A673 (cell line): Measurements from ENCODE around the gene ACHE. TPM values are rescaled to one million over a fixed set of nuclear protein-coding genes. Genes with fewer than 3 reads are reported as not detected.
"Not testable (repeated sequence)": the region's sequence is repeated elsewhere in the genome, so short reads cannot be mapped to it uniquely, and the experiment has no call there.

Experiments used
- BruUV-seq: library from RNA; stranded (reverse); fragments of 400-500 nt; replicated peaks from 2 replicates; lab custom pipeline; 2021; lab: Mats Ljungman, UMichigan
- CTCF ChIA-PET: fragments of 300-600 bp; sonication (Branson Sonifier 250); formaldehyde crosslinking; loops from one replicate; lab custom pipeline; 2022; ENCODE audit warnings: antibody characterized with exemption; lab: Charles Lee
- POLR2A ChIA-PET: fragments of 300-600 bp; sonication (Branson Sonifier 250); formaldehyde crosslinking; loops from one replicate; lab custom pipeline; 2022; ENCODE audit warnings: antibody characterized with exemption; ENCODE audit not compliant: low non-redundant PET; lab: Charles Lee
- DNase-seq: peaks from one replicate; pipeline ENCODE4 v3.0.0-alpha.2; 2015; ENCODE audit warnings: low spot score
- H3K27ac ChIP-seq: fragments of 200-600 bp; sonication (generic); 2 replicates; pipeline ENCODE4 v1.5.1; 2016; ENCODE audit warnings: mixed run types, low read depth, mild to moderate bottlenecking, mixed read lengths, antibody characterized with exemption, low read length; ENCODE audit not compliant: poor library complexity, severe bottlenecking
- H3K27me3 ChIP-seq: fragments of 200-600 bp; sonication (generic); replicated peaks from 2 replicates; pipeline ENCODE4 v1.6.1; 2017; ENCODE audit warnings: mixed run types, low read depth, mild to moderate bottlenecking, mixed read lengths, antibody characterized with exemption, low read length; ENCODE audit not compliant: insufficient read depth, poor library complexity
- H3K36me3 ChIP-seq: fragments of 200-600 bp; sonication (generic); 2 replicates; pipeline ENCODE4 v1.6.1; 2016; ENCODE audit warnings: mixed run types, mild to moderate bottlenecking, mixed read lengths, antibody characterized with exemption, low read length; ENCODE audit not compliant: insufficient read depth, poor library complexity, severe bottlenecking
- H3K4me1 ChIP-seq: fragments of 200-600 bp; sonication (generic); 2 replicates; pipeline ENCODE4 v1.6.1; 2017; ENCODE audit warnings: mixed run types, mild to moderate bottlenecking, mixed read lengths, antibody characterized with exemption, low read length; ENCODE audit not compliant: insufficient read depth, poor library complexity, severe bottlenecking
- H3K4me3 ChIP-seq: fragments of 200-600 bp; sonication (generic); 2 replicates; pipeline ENCODE4 v1.5.1; 2016; ENCODE audit warnings: low read depth, mixed run types, mild to moderate bottlenecking, mixed read lengths, low read length; ENCODE audit not compliant: poor library complexity, severe bottlenecking
- H3K9me3 ChIP-seq: fragments of 200-600 bp; sonication (generic); 2 replicates; pipeline ENCODE4 v1.6.1; 2016; ENCODE audit warnings: mixed run types, low read depth, mild to moderate bottlenecking, mixed read lengths, antibody characterized with exemption, low read length; ENCODE audit not compliant: poor library complexity, severe bottlenecking
- CTCF ChIP-seq: fragments of 300-800, 200-600 bp; sonication (generic); conservative IDR thresholded peaks from 2 replicates; pipeline ENCODE4 v1.5.1; 2017; ENCODE audit warnings: low read depth, mild to moderate bottlenecking, antibody characterized with exemption, low read length, moderate library complexity, mixed read lengths
- EZH2 ChIP-seq: fragments of 200-600 bp; sonication (generic); IDR thresholded peaks from 2 replicates; pipeline ENCODE4 v1.6.1; 2017; ENCODE audit warnings: borderline replicate concordance, low read depth, mild to moderate bottlenecking, mixed read lengths, antibody characterized with exemption, low read length; ENCODE audit not compliant: poor library complexity, severe bottlenecking
- intact Hi-C: fragments of 100-400 bp; cut with micrococcal nuclease; formaldehyde crosslinking; loops from one replicate; pipeline ENCODE4 v1.10.0; 2022; ENCODE audit not compliant: unreplicated experiment
- total RNA-seq: library from RNA; stranded (reverse); gene quantifications from 2 replicates; pipeline ENCODE4 v1.2.3, GENCODE V29; 2021

ACHE gene
- total RNA-seq, 1 experiment from 2014 or later = 0.52 TPM

- no peak for DNase-seq
- BruUV-seq = no TSS peak
- Histone ChIP-seq H3K4me1 (no peaks in the 10 kb centered on the region), H3K9me3 (no peaks in the 10 kb centered on the region), H3K36me3 (no peaks in the 10 kb centered on the region), H3K27me3 (no peaks in the 10 kb centered on the region), H3K27ac (no peak overlapping the region), H3K4me3 (no peak overlapping the region)
- TF ChIP-seq CTCF (no peak), EZH2 (no peak)
- CTCF ChIA-PET = no interaction called here
- POLR2A ChIA-PET = no interaction called here
- intact Hi-C loops = no loop called here
These were observed 34.1 kb upstream of the ACHE start for GRCh38 chr7:100929808-100930174.

DNA sequence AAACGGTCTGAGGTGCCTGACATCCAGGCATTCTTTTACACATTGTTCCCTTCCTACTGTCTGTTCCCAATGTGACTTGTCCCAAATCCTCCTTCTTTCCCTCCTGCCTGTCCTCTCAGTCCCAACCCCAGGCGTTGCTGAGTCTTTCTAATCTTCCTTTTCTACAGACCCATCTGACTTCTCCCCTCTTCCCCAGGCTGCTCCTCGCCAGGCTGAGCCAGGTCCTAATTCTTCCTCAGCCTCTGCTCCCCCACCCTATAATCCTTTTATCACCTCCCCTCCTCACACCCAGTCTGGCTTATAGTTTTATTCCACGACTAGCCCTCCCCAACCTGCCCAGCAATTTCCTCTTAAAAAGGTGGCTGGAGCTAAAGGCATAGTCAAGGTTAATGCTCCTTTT lies 27.9 kb upstream of the ACHE start:
- intact Hi-C loops, BruUV-seq, H3K36me3 ChIP-seq: not testable (repeated sequence)

GRCh38 chr7:100921039-100921438 lies 25.4 kb upstream of the ACHE start:
- TF ChIP-seq CTCF (no peak), EZH2 (no peak)
- Histone ChIP-seq H3K27ac (no peak overlapping the region), H3K27me3 (no peaks in the 10 kb centered on the region), H3K9me3 (no peaks in the 10 kb centered on the region), H3K4me3 (no peak overlapping the region), H3K4me1 (no peaks in the 10 kb centered on the region), H3K36me3 (no peaks in the 10 kb centered on the region)
- no TSS peak for BruUV-seq
- DNase-seq = no peak
- POLR2A ChIA-PET = no interaction called here
- CTCF ChIA-PET = interaction anchor here (0.6 kb wide), 1 partner anchor 26 kb away, joined by 4 read pairs; no protein-coding TSS in a partner anchor
- intact Hi-C loops = no loop called here

More for the DNA sequence above, 27.9 kb upstream of the ACHE start:
- H3K9me3 ChIP-seq, DNase-seq, H3K27me3 ChIP-seq, H3K27ac ChIP-seq, CTCF ChIA-PET, H3K4me3 ChIP-seq, H3K4me1 ChIP-seq, POLR2A ChIA-PET: not testable (repeated sequence)

DNA sequence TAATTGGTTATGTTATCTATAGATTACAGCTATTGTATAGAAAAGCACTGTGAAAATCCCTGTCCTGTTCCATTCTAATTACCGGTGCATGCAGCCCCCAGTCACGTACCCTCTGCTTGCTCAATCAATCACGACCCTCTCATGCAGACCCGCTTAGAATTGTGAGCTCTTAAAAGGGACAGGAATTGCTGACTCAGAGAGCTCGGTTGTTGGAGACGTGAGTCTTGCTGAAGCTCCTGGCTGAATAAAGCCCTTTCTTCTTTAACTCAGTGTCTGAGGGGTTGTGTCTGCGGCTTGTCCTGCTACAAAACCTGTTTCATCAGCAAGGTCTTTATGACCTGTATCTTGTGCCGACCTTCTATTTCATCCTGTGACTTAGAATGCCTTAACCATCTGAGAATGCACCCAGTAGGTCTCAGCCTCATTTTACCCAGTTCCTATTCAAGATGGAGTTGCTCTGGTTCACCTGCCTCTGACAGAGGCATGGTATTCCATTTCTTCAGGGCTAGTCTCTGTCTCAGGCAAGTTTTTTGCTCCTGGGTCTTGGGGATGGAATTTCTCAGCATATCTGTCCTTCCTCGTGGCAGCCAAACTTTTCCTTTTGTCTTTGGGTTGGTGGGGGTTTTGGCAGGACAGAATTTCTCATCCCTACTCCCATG lies 24.2 kb upstream of the ACHE start:
- CTCF ChIA-PET, H3K9me3 ChIP-seq, H3K4me3 ChIP-seq, H3K27ac ChIP-seq, BruUV-seq, DNase-seq, H3K4me1 ChIP-seq, intact Hi-C loops, H3K27me3 ChIP-seq, H3K36me3 ChIP-seq, POLR2A ChIA-PET: not testable (repeated sequence)

GRCh38 chr7:100919335-100919734 lies 23.6 kb upstream of the ACHE start:
- H3K4me3 ChIP-seq, H3K4me1 ChIP-seq, DNase-seq, BruUV-seq, intact Hi-C loops, H3K27ac ChIP-seq, CTCF ChIA-PET, POLR2A ChIA-PET, H3K9me3 ChIP-seq, H3K36me3 ChIP-seq, H3K27me3 ChIP-seq: not testable (repeated sequence)
